Measurements from ENCODE around the gene SSTR3. TPM values are rescaled to one million over a fixed set of nuclear protein-coding genes. Genes with fewer than 3 reads are reported as not detected.
A peak's percentile ranks its signal among the peaks of the same experiment; 100 is the strongest.

The SSTR3 gene
- total RNA-seq, 1 experiment from 2014 or later: not detected

- Histone ChIP-seq H3K36me3 (no peaks in the 10 kb centered on the region), H3K9me3 (replicated peaks) (0 out of 2 replicates have a peak, but pooled peaks cover 2% of the 10 kb centered on the region), H3K27me3 (replicated peaks) (peaks cover 9% of the 10 kb centered on the region), H3K4me3 (no peak overlapping the region), H3K4me1 (replicated peaks) (peaks cover 4% of the 10 kb centered on the region), H3K27ac (no peak overlapping the region)
- no peak for DNase-seq (ENCODE audit: low read depth in 1 of 2, low spot score in 2 of 2)
Observed at GRCh38 chr22:37167176-37167980, 44.9 kb downstream of the SSTR3 start.

DNA sequence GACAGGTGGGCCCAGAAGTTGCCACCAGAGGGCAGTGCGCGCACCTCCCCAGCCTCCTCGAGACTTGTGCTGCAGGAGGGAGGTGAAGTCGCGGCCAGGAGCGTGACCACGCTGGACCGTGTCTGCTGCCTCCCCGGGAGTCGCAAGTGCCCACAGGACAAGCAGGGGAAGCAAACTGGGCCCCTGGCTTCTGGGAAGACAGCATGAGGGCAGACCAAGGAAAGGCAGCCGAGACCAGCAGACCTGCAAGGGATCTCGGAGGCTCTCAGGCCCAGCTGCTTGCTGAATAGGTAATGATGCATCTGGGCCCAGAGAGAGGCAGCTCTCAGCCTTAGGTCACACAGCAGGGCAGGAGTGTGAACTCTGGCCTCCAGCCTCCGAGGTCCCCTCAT, 45.6 kb downstream of the SSTR3 start:
- 0 out of 2 replicates have a peak, but pooled peaks cover 3% of the 10 kb centered on the region for H3K9me3 ChIP-seq (replicated peaks)
- H3K4me3 ChIP-seq: no peak overlapping the region
- no peaks in the 10 kb centered on the region for H3K36me3 ChIP-seq
- peaks cover 9% of the 10 kb centered on the region for H3K27me3 ChIP-seq (replicated peaks)
- DNase-seq (ENCODE audit: low read depth in 1 of 2, low spot score in 2 of 2): peak; percentile 60 to 75
- H3K27ac ChIP-seq: no peak overlapping the region
- peaks cover 4% of the 10 kb centered on the region for H3K4me1 ChIP-seq (replicated peaks)

DNA sequence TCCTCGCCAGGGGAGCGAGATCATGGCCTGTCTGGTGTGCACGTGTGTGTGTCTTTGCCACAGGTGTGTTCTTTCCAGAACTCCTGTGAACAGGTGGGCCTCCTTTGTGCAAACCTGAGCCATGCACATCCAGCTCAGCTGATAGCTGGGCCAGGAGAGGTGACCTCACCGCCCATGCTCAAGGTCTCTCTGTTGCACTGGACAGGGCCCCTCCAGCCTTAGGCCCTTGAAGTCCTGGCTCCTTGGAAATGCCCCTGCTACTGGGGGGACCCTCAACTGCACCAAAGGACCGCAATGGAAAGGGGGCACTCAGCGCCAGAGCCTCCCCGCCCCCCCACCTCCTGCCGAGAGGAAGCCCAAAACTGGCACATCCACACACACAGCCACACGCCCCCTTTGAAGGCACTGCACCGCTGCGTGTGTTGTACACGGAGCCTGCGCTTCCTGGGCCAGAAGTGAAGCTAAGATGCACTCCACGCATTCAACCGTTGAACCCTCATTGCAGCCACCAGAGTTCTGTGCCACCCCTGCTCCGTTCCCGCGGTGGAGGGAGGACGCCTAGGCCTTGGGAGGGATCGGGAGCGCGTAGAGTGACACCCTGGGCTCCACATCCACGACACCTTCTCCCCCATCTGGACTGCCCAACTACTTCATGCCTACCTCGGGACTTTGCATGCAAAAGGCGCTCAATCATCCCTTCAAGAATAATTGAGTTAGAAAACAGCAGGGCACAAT, 46.2 kb downstream of the SSTR3 start:
- Histone ChIP-seq H3K27ac (no peak overlapping the region), H3K27me3 (replicated peaks) (peaks cover 8% of the 10 kb centered on the region), H3K4me1 (replicated peaks) (peaks cover 4% of the 10 kb centered on the region), H3K4me3 (no peak overlapping the region), H3K9me3 (replicated peaks) (0 out of 2 replicates have a peak, but pooled peaks cover 9% of the 10 kb centered on the region), H3K36me3 (no peaks in the 10 kb centered on the region)
- no peak for DNase-seq (ENCODE audit: low read depth in 1 of 2, low spot score in 2 of 2)

GRCh38 chr22:37165066-37165465, 47.2 kb downstream of the SSTR3 start:
- DNase-seq (ENCODE audit: low read depth in 1 of 2, low spot score in 2 of 2): no peak

GRCh38 chr22:37164505-37164887, 47.8 kb downstream of the SSTR3 start:
- Histone ChIP-seq H3K27ac (no peak overlapping the region), H3K36me3 (no peaks in the 10 kb centered on the region), H3K4me1 (replicated peaks) (peaks cover 4% of the 10 kb centered on the region), H3K27me3 (replicated peaks) (0 out of 2 replicates have a peak, but pooled peaks cover 3% of the 10 kb centered on the region), H3K9me3 (replicated peaks) (0 out of 2 replicates have a peak, but pooled peaks cover 10% of the 10 kb centered on the region), H3K4me3 (no peak overlapping the region)
- DNase-seq (ENCODE audit: low read depth in 1 of 2, low spot score in 2 of 2): no peak

More at GRCh38 chr22:37165066-37165465, 47.2 kb downstream of the SSTR3 start:
- Histone ChIP-seq H3K9me3 (replicated peaks) (0 out of 2 replicates have a peak, but pooled peaks cover 10% of the 10 kb centered on the region), H3K36me3 (no peaks in the 10 kb centered on the region), H3K4me3 (no peak overlapping the region), H3K27me3 (replicated peaks) (0 out of 2 replicates have a peak, but pooled peaks cover 3% of the 10 kb centered on the region), H3K27ac (no peak overlapping the region), H3K4me1 (replicated peaks) (peaks cover 4% of the 10 kb centered on the region)

DNA sequence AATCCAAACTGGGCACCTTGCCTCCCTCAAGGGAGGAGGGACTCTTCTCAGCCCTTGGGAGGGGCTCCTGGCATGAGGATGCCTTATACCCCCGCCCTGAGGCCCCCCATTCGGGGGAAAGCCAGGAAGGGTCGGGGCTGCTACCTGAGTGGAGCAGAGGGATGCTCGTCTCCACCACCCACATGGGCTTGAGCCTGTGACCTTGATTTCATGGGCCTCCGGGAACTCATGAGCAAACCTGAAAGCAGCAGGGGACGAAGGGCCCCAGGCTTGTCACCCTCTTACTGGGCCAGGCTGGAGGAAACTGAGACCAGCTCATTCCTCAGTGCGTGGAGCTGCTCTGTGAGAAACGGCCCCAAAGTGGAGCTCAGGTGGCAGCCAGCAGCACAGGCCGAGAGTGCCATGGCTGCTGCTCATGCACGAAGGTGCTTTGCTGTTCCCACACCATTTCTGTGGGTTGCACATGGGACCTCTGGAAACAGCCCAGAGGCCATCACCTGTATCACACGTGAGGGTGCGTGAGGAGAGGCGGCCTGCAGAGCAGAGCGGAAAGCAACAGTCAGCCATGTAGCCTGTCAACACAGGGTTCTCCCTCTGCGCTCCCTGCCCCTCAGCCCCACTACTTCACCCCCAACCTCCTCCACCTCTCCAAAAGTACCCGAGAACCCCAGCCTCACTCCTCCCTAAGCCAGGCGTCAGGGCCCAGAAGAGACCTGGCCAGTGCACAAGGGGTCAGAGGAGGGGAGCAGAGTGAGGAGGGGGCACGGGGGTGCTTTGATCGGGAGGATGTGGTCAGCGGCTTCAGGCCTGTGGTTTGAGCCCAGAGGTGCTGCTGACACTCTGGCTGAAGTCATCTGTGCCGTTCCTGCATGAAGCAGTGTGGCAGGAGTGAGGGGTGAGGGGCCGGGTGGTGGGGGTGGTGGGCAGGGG, 48.4 kb downstream of the SSTR3 start:
- peaks cover 4% of the 10 kb centered on the region for H3K4me1 ChIP-seq (replicated peaks)
- H3K36me3 ChIP-seq: no peaks in the 10 kb centered on the region
- no peak for DNase-seq (ENCODE audit: low read depth in 1 of 2, low spot score in 2 of 2)
- H3K4me3 ChIP-seq: no peak overlapping the region
- H3K27ac ChIP-seq: no peak overlapping the region
- 0 out of 2 replicates have a peak, but pooled peaks cover 3% of the 10 kb centered on the region for H3K27me3 ChIP-seq (replicated peaks)
- 0 out of 2 replicates have a peak, but pooled peaks cover 10% of the 10 kb centered on the region for H3K9me3 ChIP-seq (replicated peaks)

- Histone ChIP-seq H3K27me3 (replicated peaks) (0 out of 2 replicates have a peak, but pooled peaks cover 2% of the 10 kb centered on the region), H3K4me3 (no peak overlapping the region), H3K4me1 (replicated peaks) (peaks cover 4% of the 10 kb centered on the region), H3K36me3 (no peaks in the 10 kb centered on the region), H3K9me3 (replicated peaks) (0 out of 2 replicates have a peak, but pooled peaks cover 10% of the 10 kb centered on the region), H3K27ac (no peak overlapping the region)
- DNase-seq (ENCODE audit: low read depth in 1 of 2, low spot score in 2 of 2): no peak
Observed at GRCh38 chr22:37163096-37163489, 49.2 kb downstream of the SSTR3 start.

- H3K36me3 ChIP-seq: no peaks in the 10 kb centered on the region
- 0 out of 2 replicates have a peak, but pooled peaks cover 10% of the 10 kb centered on the region for H3K9me3 ChIP-seq (replicated peaks)
- H3K4me1 ChIP-seq (replicated peaks): peaks cover 4% of the 10 kb centered on the region
- no peak overlapping the region for H3K27ac ChIP-seq
- DNase-seq (ENCODE audit: low read depth in 1 of 2, low spot score in 2 of 2): no peak
- H3K27me3 ChIP-seq (replicated peaks): no peaks in the 10 kb centered on the region
- H3K4me3 ChIP-seq: no peak overlapping the region
Observed at GRCh38 chr22:37162221-37163095, 49.8 kb downstream of the SSTR3 start.

GRCh38 chr22:37161443-37161842, 50.8 kb downstream of the SSTR3 start:
- 0 out of 2 replicates have a peak, but pooled peaks cover 2% of the 10 kb centered on the region for H3K27me3 ChIP-seq (replicated peaks)
- H3K27ac ChIP-seq: no peak overlapping the region
- H3K4me1 ChIP-seq (replicated peaks): no peaks in the 10 kb centered on the region; the same call in 1 of the 2 replicates
- no peak overlapping the region for H3K4me3 ChIP-seq
- H3K36me3 ChIP-seq: no peaks in the 10 kb centered on the region
- peak in 1 of 2 experiments; percentile 16 for DNase-seq (ENCODE audit: low read depth in 1 of 2, low spot score in 2 of 2)
- 0 out of 2 replicates have a peak, but pooled peaks cover 9% of the 10 kb centered on the region for H3K9me3 ChIP-seq (replicated peaks)

DNA sequence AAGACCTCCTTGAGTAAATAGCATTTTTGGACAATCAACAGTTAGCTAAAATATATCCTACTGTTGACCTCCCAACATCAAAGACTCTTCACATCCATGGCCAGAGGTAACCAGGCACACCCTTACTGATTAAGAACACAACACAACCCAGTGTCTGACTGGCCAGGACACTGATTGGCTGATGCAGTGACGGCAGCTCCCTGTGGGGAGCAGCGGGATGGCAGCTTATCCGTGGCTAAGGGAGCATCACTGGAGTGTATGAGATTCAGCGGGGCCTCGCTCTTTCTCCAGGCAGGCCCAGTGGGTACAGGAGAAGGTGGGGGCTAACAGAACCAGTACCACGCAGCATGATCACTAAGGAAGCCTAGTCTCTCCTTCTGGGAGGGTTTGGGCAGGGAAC, 52.2 kb downstream of the SSTR3 start:
- Histone ChIP-seq H3K9me3 (replicated peaks) (0 out of 2 replicates have a peak, but pooled peaks cover 14% of the 10 kb centered on the region), H3K27me3 (replicated peaks) (0 out of 2 replicates have a peak, but pooled peaks cover 2% of the 10 kb centered on the region), H3K27ac (no peak overlapping the region), H3K4me3 (no peak overlapping the region), H3K36me3 (no peaks in the 10 kb centered on the region), H3K4me1 (replicated peaks) (no peaks in the 10 kb centered on the region)
- DNase-seq (ENCODE audit: low read depth in 1 of 2, low spot score in 2 of 2): no peak

DNA sequence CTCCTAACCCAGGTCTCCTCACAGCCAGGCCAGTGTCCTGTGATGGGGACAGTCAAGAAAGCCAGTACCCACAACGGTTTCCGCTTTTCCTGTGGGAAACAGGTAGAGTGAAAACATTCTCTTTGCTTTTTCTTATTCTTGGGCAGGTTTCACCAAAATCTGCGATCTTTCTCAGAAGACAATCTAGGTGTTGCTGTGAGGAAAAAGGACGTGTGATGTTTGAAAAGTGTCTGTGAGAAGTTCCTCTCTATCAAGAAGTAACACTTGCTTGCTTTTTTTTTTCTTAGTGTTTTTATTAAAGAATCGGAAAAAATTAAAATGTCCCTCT, 53.4 kb downstream of the SSTR3 start:
- Histone ChIP-seq H3K36me3 (no peaks in the 10 kb centered on the region), H3K4me1 (replicated peaks) (no peaks in the 10 kb centered on the region), H3K4me3 (no peak overlapping the region), H3K27me3 (replicated peaks) (0 out of 2 replicates have a peak, but pooled peaks cover 2% of the 10 kb centered on the region), H3K9me3 (replicated peaks) (0 out of 2 replicates have a peak, but pooled peaks cover 14% of the 10 kb centered on the region), H3K27ac (no peak overlapping the region)
- no peak for DNase-seq (ENCODE audit: low read depth in 1 of 2, low spot score in 2 of 2)

GRCh38 chr22:37157516-37158285, 54.6 kb downstream of the SSTR3 start:
- H3K27me3 ChIP-seq (replicated peaks): 0 out of 2 replicates have a peak, but pooled peaks cover 2% of the 10 kb centered on the region
- no peak overlapping the region for H3K27ac ChIP-seq
- H3K4me3 ChIP-seq: no peak overlapping the region
- H3K9me3 ChIP-seq (replicated peaks): 0 out of 2 replicates have a peak, but pooled peaks cover 14% of the 10 kb centered on the region
- no peaks in the 10 kb centered on the region for H3K36me3 ChIP-seq
- no peaks in the 10 kb centered on the region for H3K4me1 ChIP-seq (replicated peaks)
- DNase-seq (ENCODE audit: low read depth in 1 of 2, low spot score in 2 of 2): no peak
